ENCODE measurements around the gene TNRC6C. TPM values are rescaled to one million over a fixed set of nuclear protein-coding genes. Genes with fewer than 3 reads are reported as not detected.

TNRC6C gene
- total RNA-seq, 4 donors from 2014 or later: 9.7 to 70.1 (median 23.2) TPM

GRCh38 chr17:78125976-78126894 lies 167.7 kb downstream of the TNRC6C start:
- Histone ChIP-seq H3K36me3 (peaks cover 0 to 40% (median 0%) of the 10 kb centered on the region in 3 donors), H3K4me1 (peaks cover 7 to 74% (median 60%) of the 10 kb centered on the region in 4 donors), H3K27me3 (no peaks in the 10 kb centered on the region), H3K4me3 (peak overlapping the region in 3 of 4 donors; percentile 59 to 97 (median 95)), H3K27ac (peak overlapping the region; percentile 84 to 99 (median 90)), H3K9me3 (no peaks in the 10 kb centered on the region)
- DNase-seq: peak in 1 of 3 donors; percentile 47
- TF ChIP-seq CTCF (IDR thresholded peaks at IDR 0.05) (no peak), POLR2A (IDR thresholded peaks at IDR 0.05) (no peak)

GRCh38 chr17:78126895-78127238 lies 168.4 kb downstream of the TNRC6C start:
- Histone ChIP-seq H3K36me3 (peaks cover 0 to 40% (median 0%) of the 10 kb centered on the region in 3 donors), H3K27ac (peak overlapping the region; percentile 84 to 99 (median 90)), H3K9me3 (no peaks in the 10 kb centered on the region), H3K27me3 (no peaks in the 10 kb centered on the region), H3K4me3 (peak overlapping the region; percentile 59 to 97 (median 82)), H3K4me1 (peaks cover 7 to 67% (median 61%) of the 10 kb centered on the region in 4 donors)
- TF ChIP-seq POLR2A (IDR thresholded peaks at IDR 0.05) (no peak), CTCF (IDR thresholded peaks at IDR 0.05) (no peak)
- no peak for DNase-seq

GRCh38 chr17:78127239-78127887 lies 168.9 kb downstream of the TNRC6C start:
- Histone ChIP-seq H3K4me1 (peaks cover 7 to 66% (median 59%) of the 10 kb centered on the region in 4 donors), H3K9me3 (no peaks in the 10 kb centered on the region), H3K27me3 (no peaks in the 10 kb centered on the region), H3K36me3 (peaks cover 0 to 36% (median 0%) of the 10 kb centered on the region in 3 donors), H3K27ac (peak overlapping the region; percentile 84 to 99 (median 90)), H3K4me3 (peak overlapping the region; percentile 59 to 97 (median 82))
- TF ChIP-seq POLR2A (IDR thresholded peaks at IDR 0.05) (peak; percentile 31 to 57), CTCF (IDR thresholded peaks at IDR 0.05) (no peak)
- peak; percentile 79 to 89 (median 82) for DNase-seq

GRCh38 chr17:78127888-78128550 lies 169.5 kb downstream of the TNRC6C start:
- Histone ChIP-seq H3K27me3 (no peaks in the 10 kb centered on the region), H3K4me1 (peaks cover 7 to 68% (median 60%) of the 10 kb centered on the region in 4 donors)
- peak in 2 of 3 donors; percentile 62 to 77 for DNase-seq

More at GRCh38 chr17:78127888-78128550, 169.5 kb downstream of the TNRC6C start:
- TF ChIP-seq POLR2A (IDR thresholded peaks at IDR 0.05): peak in 1 of 2 donors; percentile 2
- TF ChIP-seq CTCF (IDR thresholded peaks at IDR 0.05): no peak
- peaks cover 0 to 29% (median 0%) of the 10 kb centered on the region in 3 donors for H3K36me3 ChIP-seq
- H3K9me3 ChIP-seq: no peaks in the 10 kb centered on the region
- peak overlapping the region; percentile 59 to 97 (median 82) for H3K4me3 ChIP-seq
- H3K27ac ChIP-seq: peak overlapping the region; percentile 84 to 99 (median 90)
